ENCODE data around the gene HEMGN.
A peak's percentile ranks its signal among the peaks of the same experiment; 100 is the strongest.

Gene HEMGN

GRCh38 chr9:97925497-97926334 is 12.3 kb downstream of the HEMGN start (continued):
- TF ChIP-seq, protein P1, sequence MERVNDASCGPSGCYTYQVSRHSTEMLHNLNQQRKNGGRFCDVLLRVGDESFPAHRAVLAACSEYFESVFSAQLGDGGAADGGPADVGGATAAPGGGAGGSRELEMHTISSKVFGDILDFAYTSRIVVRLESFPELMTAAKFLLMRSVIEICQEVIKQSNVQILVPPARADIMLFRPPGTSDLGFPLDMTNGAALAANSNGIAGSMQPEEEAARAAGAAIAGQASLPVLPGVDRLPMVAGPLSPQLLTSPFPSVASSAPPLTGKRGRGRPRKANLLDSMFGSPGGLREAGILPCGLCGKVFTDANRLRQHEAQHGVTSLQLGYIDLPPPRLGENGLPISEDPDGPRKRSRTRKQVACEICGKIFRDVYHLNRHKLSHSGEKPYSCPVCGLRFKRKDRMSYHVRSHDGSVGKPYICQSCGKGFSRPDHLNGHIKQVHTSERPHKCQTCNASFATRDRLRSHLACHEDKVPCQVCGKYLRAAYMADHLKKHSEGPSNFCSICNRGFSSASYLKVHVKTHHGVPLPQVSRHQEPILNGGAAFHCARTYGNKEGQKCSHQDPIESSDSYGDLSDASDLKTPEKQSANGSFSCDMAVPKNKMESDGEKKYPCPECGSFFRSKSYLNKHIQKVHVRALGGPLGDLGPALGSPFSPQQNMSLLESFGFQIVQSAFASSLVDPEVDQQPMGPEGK (CRISPR knock-in tag; IDR thresholded peaks at IDR 0.05; ENCODE audit: borderline replicate concordance) = no peak
- no peak for TF ChIP-seq ZC3H10 (CRISPR knock-in tag; IDR thresholded peaks at IDR 0.05)
- TF ChIP-seq ZFP30 (CRISPR knock-in tag; IDR thresholded peaks at IDR 0.05) = no peak
- TF ChIP-seq ISL1 (CRISPR knock-in tag; IDR thresholded peaks at IDR 0.05) = no peak
- TF ChIP-seq BACH2 (CRISPR knock-in tag; IDR thresholded peaks at IDR 0.05; ENCODE audit: borderline replicate concordance) = no peak

DNA sequence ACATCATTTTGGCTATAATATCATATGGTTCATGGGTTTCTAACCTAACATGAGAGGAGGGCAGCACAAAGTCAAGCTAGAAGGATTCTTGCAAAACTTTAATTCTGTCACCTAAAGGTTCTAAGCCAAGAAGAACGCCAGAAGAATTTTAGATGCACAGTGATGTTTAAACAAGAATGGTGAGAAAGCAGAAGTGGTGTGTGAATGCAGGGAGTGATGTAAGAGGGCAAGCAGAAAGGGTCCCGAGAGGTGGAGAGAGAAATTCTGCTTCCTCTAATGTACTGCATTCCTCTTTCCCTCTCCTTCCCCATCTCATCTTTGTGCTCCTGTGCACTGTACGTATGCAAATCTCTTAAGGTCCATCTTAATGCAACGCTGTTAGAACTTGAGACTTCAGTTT is 13.6 kb downstream of the HEMGN start:
- no peak for TF ChIP-seq ZNF70 (CRISPR knock-in tag; IDR thresholded peaks at IDR 0.05)
- TF ChIP-seq, protein P2, sequence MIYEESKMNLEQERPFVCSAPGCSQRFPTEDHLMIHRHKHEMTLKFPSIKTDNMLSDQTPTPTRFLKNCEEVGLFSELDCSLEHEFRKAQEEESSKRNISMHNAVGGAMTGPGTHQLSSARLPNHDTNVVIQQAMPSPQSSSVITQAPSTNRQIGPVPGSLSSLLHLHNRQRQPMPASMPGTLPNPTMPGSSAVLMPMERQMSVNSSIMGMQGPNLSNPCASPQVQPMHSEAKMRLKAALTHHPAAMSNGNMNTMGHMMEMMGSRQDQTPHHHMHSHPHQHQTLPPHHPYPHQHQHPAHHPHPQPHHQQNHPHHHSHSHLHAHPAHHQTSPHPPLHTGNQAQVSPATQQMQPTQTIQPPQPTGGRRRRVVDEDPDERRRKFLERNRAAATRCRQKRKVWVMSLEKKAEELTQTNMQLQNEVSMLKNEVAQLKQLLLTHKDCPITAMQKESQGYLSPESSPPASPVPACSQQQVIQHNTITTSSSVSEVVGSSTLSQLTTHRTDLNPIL (CRISPR knock-in tag; IDR thresholded peaks at IDR 0.05; ENCODE audit: low read depth) = no peak
- no peak for ATAC-seq

DNA sequence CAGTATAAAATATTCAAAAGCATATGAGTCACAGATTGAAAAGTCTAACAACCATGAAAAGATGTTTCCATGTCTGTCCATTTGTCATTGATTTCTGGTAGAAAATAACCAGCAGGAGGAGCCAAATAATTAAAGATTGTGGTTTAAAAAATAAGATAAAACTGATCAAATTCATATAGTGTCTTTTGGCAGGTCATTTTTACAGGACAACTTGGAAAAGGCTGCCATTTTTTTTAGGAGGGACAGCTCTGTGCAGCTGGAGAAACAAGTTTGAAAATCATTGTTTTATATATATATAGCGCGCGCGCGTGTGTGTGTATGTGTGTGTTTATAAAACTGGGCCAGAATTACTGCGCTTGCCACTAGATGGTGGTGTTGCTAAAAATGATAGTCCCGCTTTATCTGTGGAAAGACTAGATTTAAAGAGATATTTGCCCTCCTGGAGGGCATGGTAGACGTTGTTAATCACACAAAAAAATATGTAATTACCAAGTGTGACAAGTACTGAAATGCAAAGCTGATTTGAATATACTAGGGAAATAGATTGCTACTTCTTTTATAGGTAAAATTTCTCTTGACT is 14.4 kb downstream of the HEMGN start:
- peak; percentile 72 for ATAC-seq
- no peak for TF ChIP-seq ZNF70 (CRISPR knock-in tag; IDR thresholded peaks at IDR 0.05)
- no peak for TF ChIP-seq RARB (CRISPR knock-in tag; IDR thresholded peaks at IDR 0.05)

GRCh38 chr9:97921959-97922724 is 15.8 kb downstream of the HEMGN start, which contains the start of gene TRMO:
TSS of gene TRMO (minus strand) at chr9:97922500. CDS start at chr9:97922493, 7 bp downstream.
- peak; percentile 91 for ATAC-seq
- peak; percentile 12; the same call in 1 of the 2 replicates for TF ChIP-seq ISL1 (CRISPR knock-in tag; IDR thresholded peaks at IDR 0.05)
- TF ChIP-seq ZNF8 (CRISPR knock-in tag; IDR thresholded peaks at IDR 0.05) = peak; percentile 69; the same call in 1 of the 2 replicates
- TF ChIP-seq, protein P3, sequence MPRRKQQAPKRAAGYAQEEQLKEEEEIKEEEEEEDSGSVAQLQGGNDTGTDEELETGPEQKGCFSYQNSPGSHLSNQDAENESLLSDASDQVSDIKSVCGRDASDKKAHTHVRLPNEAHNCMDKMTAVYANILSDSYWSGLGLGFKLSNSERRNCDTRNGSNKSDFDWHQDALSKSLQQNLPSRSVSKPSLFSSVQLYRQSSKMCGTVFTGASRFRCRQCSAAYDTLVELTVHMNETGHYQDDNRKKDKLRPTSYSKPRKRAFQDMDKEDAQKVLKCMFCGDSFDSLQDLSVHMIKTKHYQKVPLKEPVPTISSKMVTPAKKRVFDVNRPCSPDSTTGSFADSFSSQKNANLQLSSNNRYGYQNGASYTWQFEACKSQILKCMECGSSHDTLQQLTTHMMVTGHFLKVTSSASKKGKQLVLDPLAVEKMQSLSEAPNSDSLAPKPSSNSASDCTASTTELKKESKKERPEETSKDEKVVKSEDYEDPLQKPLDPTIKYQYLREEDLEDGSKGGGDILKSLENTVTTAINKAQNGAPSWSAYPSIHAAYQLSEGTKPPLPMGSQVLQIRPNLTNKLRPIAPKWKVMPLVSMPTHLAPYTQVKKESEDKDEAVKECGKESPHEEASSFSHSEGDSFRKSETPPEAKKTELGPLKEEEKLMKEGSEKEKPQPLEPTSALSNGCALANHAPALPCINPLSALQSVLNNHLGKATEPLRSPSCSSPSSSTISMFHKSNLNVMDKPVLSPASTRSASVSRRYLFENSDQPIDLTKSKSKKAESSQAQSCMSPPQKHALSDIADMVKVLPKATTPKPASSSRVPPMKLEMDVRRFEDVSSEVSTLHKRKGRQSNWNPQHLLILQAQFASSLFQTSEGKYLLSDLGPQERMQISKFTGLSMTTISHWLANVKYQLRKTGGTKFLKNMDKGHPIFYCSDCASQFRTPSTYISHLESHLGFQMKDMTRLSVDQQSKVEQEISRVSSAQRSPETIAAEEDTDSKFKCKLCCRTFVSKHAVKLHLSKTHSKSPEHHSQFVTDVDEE (CRISPR knock-in tag; IDR thresholded peaks at IDR 0.05) = peak; percentile 82
- peak; percentile 89 for TF ChIP-seq SNAI2 (CRISPR knock-in tag; IDR thresholded peaks at IDR 0.05)
- TF ChIP-seq POU6F1 (CRISPR knock-in tag; IDR thresholded peaks at IDR 0.05; ENCODE audit: borderline replicate concordance, low read depth) = 0 out of 2 replicates have a peak, but pooled peaks have one; percentile 21
- TF ChIP-seq OSR1 (CRISPR knock-in tag; IDR thresholded peaks at IDR 0.05) = no peak
- TF ChIP-seq TOX (CRISPR knock-in tag; IDR thresholded peaks at IDR 0.05; ENCODE audit: borderline replicate concordance) = no peak; the same call in 1 of the 2 replicates
- peak; percentile 71; the same call in 1 of the 2 replicates for TF ChIP-seq ESRRG (CRISPR knock-in tag; IDR thresholded peaks at IDR 0.05)
- TF ChIP-seq ZC3H10 (CRISPR knock-in tag; IDR thresholded peaks at IDR 0.05) = no peak
- peak; percentile 98 for TF ChIP-seq CSDC2 (CRISPR knock-in tag; IDR thresholded peaks at IDR 0.05)
- TF ChIP-seq BACH2 (CRISPR knock-in tag; IDR thresholded peaks at IDR 0.05; ENCODE audit: borderline replicate concordance) = peak; percentile 94; the same call in 1 of the 2 replicates
- peak; percentile 79 for TF ChIP-seq ZNF70 (CRISPR knock-in tag; IDR thresholded peaks at IDR 0.05)
- peak; percentile 37; the same call in 1 of the 2 replicates for TF ChIP-seq TCF4 (CRISPR knock-in tag; IDR thresholded peaks at IDR 0.05; ENCODE audit: borderline replicate concordance)
- TF ChIP-seq, protein P2 (CRISPR knock-in tag; IDR thresholded peaks at IDR 0.05; ENCODE audit: low read depth) = peak; percentile 98
- peak; percentile 92 for TF ChIP-seq CSRNP3 (CRISPR knock-in tag; IDR thresholded peaks at IDR 0.05)
- TF ChIP-seq ZNF565 (CRISPR knock-in tag; conservative IDR thresholded peaks at IDR 0.05; ENCODE audit: low read depth) = peak; percentile 97
- peak; percentile 92 for TF ChIP-seq ARNTL (CRISPR knock-in tag; IDR thresholded peaks at IDR 0.05; ENCODE audit: borderline replicate concordance, low read depth)
- TF ChIP-seq PPARA (CRISPR knock-in tag; IDR thresholded peaks at IDR 0.05; ENCODE audit: borderline replicate concordance) = peak; percentile 98
- no peak; the same call in 1 of the 2 replicates for TF ChIP-seq GLIS3 (CRISPR knock-in tag; IDR thresholded peaks at IDR 0.05)
- TF ChIP-seq ZFP3 (CRISPR knock-in tag; IDR thresholded peaks at IDR 0.05) = peak; percentile 90
- peak; percentile 49; the same call in 1 of the 2 replicates for TF ChIP-seq RARB (CRISPR knock-in tag; IDR thresholded peaks at IDR 0.05)
- peak; percentile 55; the same call in 1 of the 2 replicates for TF ChIP-seq ZFP30 (CRISPR knock-in tag; IDR thresholded peaks at IDR 0.05)
